GM23338 (cell line): Measurements from ENCODE around the gene SLC2A13. TPM values are rescaled to one million over a fixed set of nuclear protein-coding genes. Genes with fewer than 3 reads are reported as not detected.

ENCODE experiments used
- CREB1 ChIP-seq: fragments of 250-450 bp; sonication (Bioruptor Pico); IDR thresholded peaks from 2 replicates; pipeline ENCODE4 v1.5.0; 2020; ENCODE audit warnings: low read depth, mild to moderate bottlenecking, moderate library complexity
- EZH2 ChIP-seq: fragments of 200-600 bp; sonication (generic); IDR thresholded peaks from one replicate; pipeline ENCODE4 v1.8.0; 2017; ENCODE audit warnings: antibody characterized with exemption, mild to moderate bottlenecking, low read depth; ENCODE audit not compliant: unreplicated experiment
- REST ChIP-seq: IDR thresholded peaks from one replicate; pipeline ENCODE4 v1.6.1; 2018; ENCODE audit warnings: antibody characterized with exemption; ENCODE audit not compliant: unreplicated experiment
- STAT1 ChIP-seq: IDR thresholded peaks from one replicate; pipeline ENCODE4 v1.6.1; 2016; ENCODE audit warnings: antibody characterized with exemption; ENCODE audit not compliant: unreplicated experiment
- ZNF462 ChIP-seq: fragments of 250-450 bp; sonication (Bioruptor Pico); IDR thresholded peaks from 2 replicates; pipeline ENCODE4 v1.5.0; 2020; ENCODE audit warnings: mild to moderate bottlenecking, moderate library complexity
- polyA plus RNA-seq: library from polyadenylated mRNA; unstranded; fragments of >200 nt; fragmentation: Nextera tagmentation; extraction: Ambion mirVana; gene quantifications from 2 replicates; pipeline ENCODE4 v1.2.1, GENCODE V29; 2016
- total RNA-seq: library from RNA; depleted of rRNA; stranded (reverse); fragments of >200 nt; shearing (Covaris generic); gene quantifications from 2 replicates; pipeline ENCODE4 v1.2.3, GENCODE V29; 2014

The SLC2A13 gene
- total and polyA plus RNA-seq, 2 experiments from 2014 or later = 6.8 to 22.7 TPM

- no peak for TF ChIP-seq ZNF462 (CRISPR knock-in tag)
- TF ChIP-seq REST = no peak
- no peak for TF ChIP-seq CREB1 (CRISPR knock-in tag)
- no peak for TF ChIP-seq STAT1
- TF ChIP-seq EZH2 = no peak
Measured at GRCh38 chr12:39993268-39993667, 112.6 kb downstream of the SLC2A13 start (continued).
